Measurements from ENCODE around the gene ART3.
"Not testable (repeated sequence)": the region's sequence is repeated elsewhere in the genome, so short reads cannot be mapped to it uniquely, and the experiment has no call there.

The ART3 gene

DNA sequence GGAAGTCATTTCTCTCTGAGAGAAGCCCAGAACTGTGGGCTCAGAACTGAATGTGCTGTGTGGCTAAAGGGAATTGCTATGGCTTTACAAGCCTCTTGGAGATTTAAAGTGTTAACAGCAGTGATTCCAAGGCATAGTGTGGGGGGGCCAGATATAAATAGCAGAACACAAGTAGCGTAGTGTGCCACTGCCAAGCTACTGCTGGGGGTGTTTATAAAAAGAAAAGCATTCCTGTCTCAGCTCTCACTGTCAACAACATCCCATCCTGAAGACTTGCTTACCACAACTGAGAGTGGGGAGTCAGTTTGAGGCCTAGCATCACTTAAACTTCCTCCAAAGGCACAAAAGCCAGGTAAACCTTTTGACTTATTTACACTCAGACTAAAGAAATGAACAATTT is at the start of gene ART3:
Gene ART3, plus strand, starts transcription at position 242 of the 400 bp plus-strand sequence. CDS start 1,181 bp downstream, outside the sequence.
- DNase-seq (ENCODE audit: extremely low read depth in 1 of 2, low read depth in 1 of 2), result no peak

DNA sequence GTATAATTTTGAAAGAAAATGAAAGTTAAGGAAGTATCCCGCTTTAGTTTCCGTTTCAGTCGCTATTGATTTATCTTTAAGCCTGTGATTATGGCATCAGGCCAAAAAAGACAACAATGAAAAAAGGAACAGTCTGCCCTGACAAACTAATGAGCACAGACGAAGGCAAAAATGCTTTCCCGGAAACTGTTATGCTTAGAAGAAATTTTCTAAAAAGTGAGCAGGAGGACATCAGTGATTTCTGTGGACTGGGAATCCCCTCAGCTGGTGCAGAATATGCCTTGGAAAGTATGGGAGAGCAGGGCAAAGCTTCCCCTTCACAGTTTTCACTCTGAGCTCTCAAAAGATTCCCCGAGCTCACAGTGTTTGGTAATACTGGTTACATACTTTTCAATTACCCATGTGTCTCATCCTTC is 46.2 kb upstream of the ART3 start:
- no peak for DNase-seq (ENCODE audit: extremely low read depth in 1 of 2, low read depth in 1 of 2)

DNA sequence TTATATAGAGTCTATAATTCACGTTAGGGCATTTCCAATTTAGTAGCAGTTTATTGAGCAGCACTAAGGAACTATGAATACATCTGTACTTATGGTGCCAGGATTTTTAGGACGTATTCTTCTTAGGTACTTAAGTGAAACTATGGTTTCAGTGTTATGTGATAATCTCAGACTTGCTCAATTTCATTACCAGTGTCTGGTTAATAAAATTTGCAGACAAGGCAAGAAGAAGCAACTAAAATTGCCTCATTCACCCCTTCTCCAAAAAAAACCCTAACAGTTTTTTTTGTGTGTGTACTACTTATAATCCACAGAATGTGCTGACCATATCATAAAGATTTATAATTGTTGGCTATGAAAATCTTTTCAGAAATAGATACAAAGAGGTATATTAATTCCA is 45.2 kb upstream of the ART3 start:
- no peak for DNase-seq (ENCODE audit: extremely low read depth in 1 of 2, low read depth in 1 of 2)

- no peak for DNase-seq (ENCODE audit: extremely low read depth in 1 of 2, low read depth in 1 of 2)
These were observed 39.4 kb upstream of the ART3 start for GRCh38 chr4:76035141-76035540.

- no peak for DNase-seq (ENCODE audit: extremely low read depth in 1 of 2, low read depth in 1 of 2)
These were observed 38.6 kb upstream of the ART3 start, which contains the start of gene CXCL11 for GRCh38 chr4:76035799-76036380. TSS of gene CXCL11 (minus strand) at chr4:76036070. CDS start at chr4:76035987, 83 bp downstream.

DNA sequence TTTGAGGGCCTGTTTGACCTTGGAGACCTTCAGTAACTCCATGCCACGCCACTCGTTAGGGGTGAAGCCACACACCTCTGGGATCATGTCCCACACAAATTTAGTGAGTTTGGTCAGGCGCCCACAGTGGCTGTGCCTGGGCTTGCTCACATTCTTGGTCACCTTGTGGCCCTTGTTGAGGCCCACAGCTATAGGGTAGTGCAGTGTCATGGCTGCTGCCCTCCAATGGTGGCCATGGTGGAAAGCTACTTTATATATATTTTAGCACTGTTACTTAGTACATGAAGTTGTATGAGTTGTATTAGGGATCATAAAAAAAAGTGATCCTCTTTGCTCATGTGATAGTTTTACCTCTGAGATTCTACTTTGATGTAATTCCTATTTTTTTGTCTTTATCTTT is 37.7 kb upstream of the ART3 start:
- DNase-seq (ENCODE audit: extremely low read depth in 1 of 2, low read depth in 1 of 2), result no peak

DNA sequence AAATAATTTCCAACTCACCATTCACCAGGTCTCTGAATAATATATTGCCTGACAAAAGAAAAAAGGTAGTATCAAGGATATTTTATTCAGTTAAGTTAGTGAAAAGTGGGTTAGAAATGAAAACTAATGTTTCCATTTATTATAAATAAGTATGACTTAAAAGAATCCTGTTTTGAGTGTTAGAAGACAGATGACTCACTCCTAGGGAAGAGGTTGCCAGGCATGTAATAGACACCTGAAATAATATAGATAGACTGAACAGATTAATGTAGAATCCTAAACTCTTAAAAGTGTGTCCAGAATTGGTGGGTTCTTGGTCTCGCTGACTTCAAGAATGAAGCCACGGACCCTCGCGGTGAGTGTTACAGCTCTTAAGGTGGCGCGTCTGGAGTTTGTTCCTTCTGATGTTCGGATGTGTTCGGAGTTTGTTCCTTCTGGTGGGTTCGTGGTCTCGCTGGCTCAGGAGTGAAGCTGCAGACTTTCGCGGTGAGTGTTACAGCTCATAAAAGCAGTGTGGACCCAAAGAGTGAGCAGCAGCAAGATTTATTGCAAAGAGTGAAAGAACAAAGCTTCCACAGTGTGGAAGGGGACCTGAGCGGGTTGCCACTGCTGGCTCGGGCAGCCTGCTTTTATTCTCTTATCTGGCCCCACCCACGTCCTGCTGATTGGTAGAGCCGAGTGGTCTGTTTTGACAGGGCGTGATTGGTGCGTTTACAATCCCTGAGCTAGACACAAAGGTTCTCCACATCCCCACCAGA is 32.1 kb upstream of the ART3 start:
- DNase-seq (ENCODE audit: extremely low read depth in 1 of 2, low read depth in 1 of 2), result not testable (repeated sequence)

DNA sequence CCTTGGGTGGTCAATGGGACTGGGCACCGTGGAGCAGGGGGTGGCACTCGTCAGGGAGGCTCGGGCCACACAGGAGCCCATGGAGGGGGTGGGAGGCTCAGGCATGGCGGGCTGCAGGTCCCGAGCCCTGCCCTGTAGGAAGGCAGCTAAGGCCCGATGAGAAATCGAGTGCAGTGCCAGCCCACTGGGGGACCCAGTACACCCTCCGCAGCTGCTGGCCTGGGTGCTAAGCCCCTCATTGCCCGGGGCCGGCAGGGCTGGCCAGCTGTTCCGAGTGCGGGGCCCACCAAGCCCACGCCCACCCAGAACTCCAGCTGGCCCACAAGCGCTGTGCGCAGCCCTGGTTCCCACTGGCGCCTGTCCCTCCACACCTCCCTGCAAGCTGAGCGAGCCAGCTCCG is 31.2 kb upstream of the ART3 start:
- DNase-seq (ENCODE audit: extremely low read depth in 1 of 2, low read depth in 1 of 2), result not testable (repeated sequence)

- not testable (repeated sequence) for DNase-seq (ENCODE audit: extremely low read depth in 1 of 2, low read depth in 1 of 2)
These were observed 29.8 kb upstream of the ART3 start for GRCh38 chr4:76044686-76045085.

- DNase-seq (ENCODE audit: extremely low read depth in 1 of 2, low read depth in 1 of 2), result not testable (repeated sequence)
These were observed 24.6 kb upstream of the ART3 start for GRCh38 chr4:76049860-76050416.

- DNase-seq (ENCODE audit: extremely low read depth in 1 of 2, low read depth in 1 of 2), result not testable (repeated sequence)
These were observed 23.9 kb upstream of the ART3 start for GRCh38 chr4:76050560-76051050.

- no peak for DNase-seq (ENCODE audit: extremely low read depth in 1 of 2, low read depth in 1 of 2)
These were observed 20.8 kb upstream of the ART3 start for GRCh38 chr4:76053730-76054129.

DNA sequence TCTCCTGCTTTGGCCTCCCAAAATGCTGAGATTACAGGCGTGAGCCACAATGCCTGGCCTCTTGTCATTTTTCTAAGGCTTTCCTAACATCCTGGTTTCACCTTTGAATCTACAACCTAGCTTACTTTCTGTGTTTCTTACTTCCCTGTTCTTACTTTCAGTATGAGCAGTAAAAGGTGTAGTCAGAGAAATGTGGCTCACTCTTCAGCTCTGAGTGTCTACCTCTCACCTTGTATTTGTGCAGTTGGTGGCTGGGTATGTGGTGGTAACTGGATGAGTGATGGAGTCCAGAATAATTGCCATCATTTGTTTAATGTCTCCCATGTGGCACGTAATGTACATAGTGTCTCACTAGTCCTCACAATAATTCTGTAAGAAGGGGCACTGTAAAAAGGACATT is 19.5 kb upstream of the ART3 start:
- DNase-seq (ENCODE audit: extremely low read depth in 1 of 2, low read depth in 1 of 2), result peak in 1 of 2 donors; percentile 26

GRCh38 chr4:76055421-76055820 is 19.1 kb upstream of the ART3 start:
- no peak for DNase-seq (ENCODE audit: extremely low read depth in 1 of 2, low read depth in 1 of 2)

GRCh38 chr4:76058302-76058701 is 16.2 kb upstream of the ART3 start:
- no peak for DNase-seq (ENCODE audit: extremely low read depth in 1 of 2, low read depth in 1 of 2)

DNA sequence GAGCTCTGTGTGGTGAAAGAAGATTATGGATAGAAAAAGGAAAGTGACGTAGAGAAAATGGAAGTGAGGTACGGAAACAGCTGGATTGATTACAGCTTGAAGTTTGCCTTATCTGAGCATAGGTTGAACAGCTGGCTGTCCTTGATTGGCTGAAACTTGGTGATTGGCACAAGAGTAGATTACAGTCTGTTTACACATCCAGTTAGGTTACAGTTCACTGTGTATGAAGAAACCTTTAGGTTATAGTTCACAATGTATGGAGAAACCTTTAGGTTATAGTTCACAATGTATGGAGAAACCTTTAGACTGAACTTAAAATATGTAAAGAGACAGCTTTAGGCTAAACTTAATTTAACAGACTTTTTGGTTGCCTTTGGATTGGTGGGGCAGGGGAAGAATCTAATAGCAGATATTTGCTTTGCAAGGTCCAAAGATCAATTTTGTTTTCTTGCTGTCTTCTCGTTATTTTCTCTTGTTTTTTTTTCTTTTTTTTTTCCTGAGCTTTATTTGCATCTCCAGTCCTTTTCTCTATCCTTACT is 15.6 kb upstream of the ART3 start:
- DNase-seq (ENCODE audit: extremely low read depth in 1 of 2, low read depth in 1 of 2), result no peak

DNA sequence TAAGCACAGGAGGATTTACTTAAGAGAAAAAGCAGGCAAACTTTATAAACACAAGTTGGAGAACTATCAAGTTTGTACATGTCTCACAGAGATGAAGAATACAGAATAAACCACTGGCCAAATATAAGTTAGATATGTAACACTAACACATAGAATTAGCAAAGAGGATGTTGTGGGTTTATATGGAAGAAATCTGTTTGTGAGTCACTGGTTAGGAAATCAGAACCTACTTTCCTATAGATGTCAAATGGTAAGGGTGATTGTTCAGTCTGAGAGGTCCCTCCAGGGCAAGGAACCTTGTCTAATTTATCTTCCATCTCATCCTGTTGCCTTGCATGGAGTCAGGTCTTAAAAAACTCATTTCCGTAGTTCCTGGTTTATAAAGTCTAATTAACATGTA is 14.8 kb upstream of the ART3 start:
- DNase-seq (ENCODE audit: extremely low read depth in 1 of 2, low read depth in 1 of 2), result no peak

GRCh38 chr4:76060506-76060905 is 14.0 kb upstream of the ART3 start:
- DNase-seq (ENCODE audit: extremely low read depth in 1 of 2, low read depth in 1 of 2), result no peak

DNA sequence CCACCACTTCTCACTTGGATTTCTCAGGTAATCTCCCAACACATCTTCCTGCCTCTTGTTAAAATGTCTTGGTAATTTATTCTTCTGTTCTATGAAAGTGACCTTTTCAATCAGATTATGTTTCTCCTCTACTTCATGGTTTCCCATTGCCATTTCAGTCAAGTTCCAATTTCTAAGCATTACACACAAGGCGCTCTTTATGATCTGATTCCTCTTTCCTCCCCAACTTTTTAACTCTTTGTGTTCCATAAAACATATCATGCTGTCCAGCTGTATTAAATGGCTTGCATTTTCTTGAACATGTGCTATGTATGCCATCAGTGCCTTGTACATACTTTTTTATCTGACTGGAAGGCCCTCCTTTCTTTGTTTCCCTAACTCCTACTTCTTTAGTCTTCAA is 13.1 kb upstream of the ART3 start:
- no peak for DNase-seq (ENCODE audit: extremely low read depth in 1 of 2, low read depth in 1 of 2)

DNA sequence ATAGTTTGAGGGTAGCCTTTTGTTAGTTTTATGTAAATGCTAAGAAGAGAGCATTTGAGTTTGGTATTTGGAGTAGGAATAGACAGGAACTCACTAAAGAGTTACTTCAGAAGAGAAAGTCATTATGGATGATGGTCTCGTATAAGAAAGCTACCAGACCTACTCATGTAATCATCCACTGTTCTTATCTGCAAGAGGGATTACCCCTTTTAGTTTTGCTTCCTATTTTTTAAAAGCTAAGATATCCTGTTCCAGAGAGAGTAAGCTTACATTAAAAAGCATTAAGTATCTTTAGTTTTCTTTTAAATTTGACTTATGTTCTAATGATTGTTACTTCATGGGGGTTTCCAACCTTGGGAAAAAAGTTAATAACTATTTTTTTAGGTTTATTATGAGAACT is 12.5 kb upstream of the ART3 start:
- no peak for DNase-seq (ENCODE audit: extremely low read depth in 1 of 2, low read depth in 1 of 2)

GRCh38 chr4:76066546-76066945 is 8.0 kb upstream of the ART3 start:
- DNase-seq (ENCODE audit: extremely low read depth in 1 of 2, low read depth in 1 of 2), result no peak
